Measurements from ENCODE around the gene ARHGEF28.

The ARHGEF28 gene

DNA sequence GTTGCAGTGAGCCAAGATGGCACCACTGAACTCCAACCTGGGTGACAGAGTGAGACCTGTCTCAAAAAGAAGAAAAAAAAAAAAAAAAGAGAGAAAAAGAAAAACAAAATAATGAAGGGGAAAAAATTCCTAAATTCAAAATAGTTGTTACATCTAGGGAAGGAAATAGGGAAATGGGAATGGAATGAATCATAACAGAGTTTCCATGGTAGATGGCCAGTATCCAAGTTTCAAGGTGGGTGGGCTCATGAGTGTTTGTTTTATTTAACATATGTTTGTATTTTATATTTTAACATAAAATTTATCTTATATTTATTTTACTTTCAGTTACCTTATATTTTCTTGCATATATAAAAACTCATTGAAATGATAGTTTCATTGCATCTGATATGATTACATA lies 215.6 kb downstream of the ARHGEF28 start:
- DNase-seq = no peak

- DNase-seq = no peak
Observed at GRCh38 chr5:73844165-73844564, 218.2 kb downstream of the ARHGEF28 start.

GRCh38 chr5:73851471-73852181 lies 225.6 kb downstream of the ARHGEF28 start:
- no peak for DNase-seq

GRCh38 chr5:73853091-73853490 lies 227.1 kb downstream of the ARHGEF28 start:
- no peak for DNase-seq

DNA sequence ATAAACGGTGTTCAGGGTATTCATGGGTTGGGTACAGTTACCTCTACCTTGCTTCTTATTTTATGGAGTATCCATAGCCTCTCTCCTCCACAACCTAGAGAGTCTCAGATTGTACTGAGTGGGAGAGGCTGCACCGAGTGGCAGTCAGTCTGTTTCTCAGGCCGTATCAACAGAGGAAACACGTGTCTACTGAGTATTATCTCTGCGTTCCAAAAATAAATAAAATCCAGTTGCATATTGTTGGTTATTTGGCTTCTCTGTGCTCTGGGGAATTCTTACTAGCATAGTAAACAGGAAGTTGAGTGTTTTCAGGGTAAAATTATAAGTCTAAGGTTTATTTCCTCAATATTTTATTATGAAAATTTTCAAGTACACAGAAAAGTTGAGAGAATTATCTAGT lies 231.0 kb downstream of the ARHGEF28 start:
- no peak for DNase-seq

- DNase-seq = no peak
Observed at GRCh38 chr5:73857446-73857845, 231.4 kb downstream of the ARHGEF28 start.

DNA sequence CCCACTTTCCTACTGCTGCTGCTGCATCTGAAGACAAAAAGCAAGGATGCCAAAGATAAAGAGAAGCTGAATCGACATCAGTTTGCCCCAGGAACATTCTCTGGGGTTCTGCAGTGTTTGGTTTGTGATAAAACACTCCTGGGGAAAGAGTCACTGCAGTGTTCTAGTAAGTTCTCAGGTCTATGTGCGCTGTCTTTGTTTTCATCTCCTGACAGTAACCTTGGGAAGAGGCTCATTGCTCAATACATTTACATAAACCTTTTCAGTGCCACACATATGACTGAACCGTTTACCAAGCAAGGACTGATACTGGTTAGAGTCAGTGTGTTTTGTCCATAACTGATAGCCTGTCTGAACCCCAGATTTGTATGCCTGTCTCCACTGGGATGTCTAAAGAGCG lies 232.1 kb downstream of the ARHGEF28 start:
- DNase-seq = no peak

DNA sequence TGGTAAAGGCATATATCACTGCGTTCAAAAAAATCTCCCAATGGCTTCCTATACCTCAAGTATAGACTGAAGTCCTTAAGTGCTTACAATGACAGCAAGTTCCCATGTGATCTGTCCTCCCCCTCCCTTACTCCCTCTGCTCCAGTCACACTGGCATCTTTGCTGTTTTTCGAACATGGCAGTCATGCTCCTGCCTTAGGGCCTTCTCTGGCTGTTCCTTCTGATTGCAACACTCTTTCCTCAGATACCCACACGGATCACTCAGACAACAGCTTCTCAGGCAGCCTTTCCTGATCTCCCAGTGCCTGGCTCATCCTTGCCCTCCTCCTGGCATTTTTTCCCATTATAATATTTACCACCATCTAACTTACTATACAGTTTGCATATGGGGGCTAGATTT lies 232.8 kb downstream of the ARHGEF28 start:
- DNase-seq = no peak

DNA sequence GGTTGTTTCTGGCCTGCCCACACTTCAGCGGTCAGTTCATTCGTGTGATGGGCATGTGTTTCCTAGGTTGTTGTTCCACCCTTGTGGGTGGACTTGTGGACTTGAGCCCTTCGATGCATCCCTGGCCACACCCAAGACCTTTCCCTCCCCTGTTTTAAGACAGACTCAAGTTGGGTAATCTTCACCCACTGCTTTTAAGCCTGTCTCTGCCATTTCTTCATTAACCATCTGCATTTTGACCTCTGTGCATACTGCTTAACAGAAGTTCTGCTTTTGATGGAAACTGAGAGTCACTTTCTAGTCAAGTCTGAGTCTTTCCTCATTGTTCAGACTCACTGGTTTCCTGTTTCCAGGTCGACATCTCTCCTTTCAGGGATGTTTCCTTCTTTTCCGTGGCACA lies 233.7 kb downstream of the ARHGEF28 start:
- DNase-seq = no peak

DNA sequence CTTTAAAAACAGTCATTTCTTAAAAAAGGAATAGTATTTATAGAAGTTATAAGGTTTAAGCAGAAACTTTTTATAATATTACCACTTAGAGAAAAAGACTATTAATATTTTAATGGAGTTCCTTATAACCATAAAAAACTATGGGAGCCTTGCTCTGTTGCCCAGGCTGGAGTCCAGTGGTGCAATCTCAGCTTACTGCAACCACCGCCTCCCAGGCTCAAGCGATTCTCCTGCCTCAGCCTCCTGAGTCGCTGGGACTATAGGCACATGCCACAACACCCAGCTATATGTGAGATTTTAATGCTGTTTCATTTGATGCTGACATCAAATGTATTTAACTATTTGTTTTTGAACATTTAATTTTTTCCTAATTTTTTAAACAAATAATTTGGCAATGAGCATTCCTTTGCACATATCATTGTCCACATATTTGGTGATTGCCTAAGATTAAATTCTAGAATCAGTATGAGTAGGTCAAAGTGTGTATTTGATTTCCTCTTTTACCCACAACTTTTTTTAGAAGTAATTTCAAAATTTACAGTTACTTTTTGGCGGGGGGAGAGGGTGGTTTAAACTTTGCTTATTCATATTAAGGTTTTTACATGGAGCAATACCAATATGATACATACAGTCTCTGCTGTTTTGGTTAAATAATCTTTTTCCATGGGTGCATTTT lies 235.5 kb downstream of the ARHGEF28 start:
- DNase-seq = no peak

DNA sequence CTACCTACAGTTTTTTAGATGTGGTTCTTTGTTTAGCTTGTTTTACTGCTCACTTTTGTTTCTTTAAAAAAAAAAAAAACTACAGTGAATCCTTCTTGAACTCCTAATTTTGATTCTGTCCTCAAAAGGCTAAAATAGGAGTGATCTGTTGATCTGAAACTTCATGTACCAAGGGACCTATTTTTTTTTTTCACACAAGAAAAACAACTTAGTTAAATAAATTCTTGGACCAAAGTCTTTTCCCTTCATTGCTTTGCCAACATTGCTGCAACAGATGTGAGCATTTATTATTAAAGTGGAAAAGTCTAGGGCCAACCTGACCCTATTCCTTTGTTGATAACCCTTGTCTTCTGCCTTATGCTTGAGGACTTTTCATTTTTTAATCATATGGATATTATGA lies 236.8 kb downstream of the ARHGEF28 start:
- no peak for DNase-seq

- no peak for DNase-seq
Observed at GRCh38 chr5:73863876-73864275, 237.9 kb downstream of the ARHGEF28 start.

- DNase-seq = no peak
Observed at GRCh38 chr5:73865315-73865714, 239.3 kb downstream of the ARHGEF28 start.

GRCh38 chr5:73867345-73868335 lies 241.6 kb downstream of the ARHGEF28 start:
- DNase-seq = no peak

- no peak for DNase-seq
Observed at GRCh38 chr5:73883646-73884045, 257.6 kb downstream of the ARHGEF28 start.

- no peak for DNase-seq
Observed at GRCh38 chr5:73887688-73888087, 261.7 kb downstream of the ARHGEF28 start.

GRCh38 chr5:73890569-73890968 lies 264.6 kb downstream of the ARHGEF28 start:
- DNase-seq = no peak

DNA sequence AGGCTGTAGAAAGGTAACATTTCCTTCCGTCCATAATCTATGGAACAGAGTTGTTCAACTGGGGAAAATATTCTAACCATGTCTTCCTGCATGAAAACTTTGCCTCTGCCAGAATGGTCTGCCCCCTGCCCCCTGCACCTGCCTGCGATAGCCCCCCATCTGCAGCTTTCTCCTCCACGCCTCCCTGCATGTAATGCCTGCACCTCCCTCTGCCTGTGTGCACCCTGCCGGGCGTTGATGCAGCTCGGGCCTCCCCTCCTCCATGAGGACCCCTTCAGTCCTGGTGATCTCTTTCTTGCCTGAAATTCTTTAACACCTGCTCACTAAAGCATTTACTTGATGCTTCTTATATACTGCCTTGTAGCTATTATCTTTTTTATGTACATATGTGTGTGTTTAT lies 266.2 kb downstream of the ARHGEF28 start:
- DNase-seq = no peak

DNA sequence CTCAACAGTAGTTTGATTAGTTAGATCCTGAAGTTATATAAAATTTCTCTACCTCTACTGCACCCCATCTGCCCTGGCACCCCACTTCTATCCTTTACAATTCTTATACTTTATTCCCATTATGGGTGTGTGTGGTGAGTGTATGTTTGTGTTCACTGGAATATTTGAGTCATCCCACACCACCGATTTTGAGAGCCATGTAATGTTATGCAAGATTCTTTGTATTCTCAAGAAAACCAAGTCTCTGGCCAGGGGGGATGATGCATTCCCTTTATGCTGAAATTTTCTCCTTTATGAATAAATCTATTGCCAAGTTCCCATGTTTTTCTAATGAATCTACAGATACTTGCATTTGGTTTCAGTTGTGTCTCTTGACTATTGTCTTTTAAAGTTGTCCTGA lies 266.8 kb downstream of the ARHGEF28 start:
- DNase-seq = no peak

- DNase-seq = no peak
Observed at GRCh38 chr5:73893813-73894212, 267.8 kb downstream of the ARHGEF28 start.

DNA sequence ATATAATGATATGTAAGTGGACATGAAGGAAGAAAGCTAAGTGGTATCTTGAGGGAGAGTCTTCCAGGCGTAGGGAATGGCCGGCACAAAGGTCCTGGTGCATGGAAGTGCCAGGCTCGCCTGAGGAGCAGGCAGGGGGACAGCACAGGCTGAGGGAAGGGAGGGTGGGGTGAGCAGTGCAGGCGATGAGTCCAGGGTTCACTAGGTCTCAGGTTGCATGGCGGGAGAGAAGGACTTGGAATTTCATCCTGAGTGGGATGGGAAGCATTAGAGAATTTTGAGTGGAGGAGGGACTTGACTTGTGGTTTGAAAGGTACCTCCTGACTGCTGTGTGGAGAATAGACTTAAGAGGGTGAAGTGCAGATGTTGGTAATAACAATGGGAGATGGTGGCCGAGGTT lies 268.9 kb downstream of the ARHGEF28 start:
- no peak for DNase-seq

- DNase-seq = no peak
Observed at GRCh38 chr5:73895471-73895870, 269.5 kb downstream of the ARHGEF28 start.
